GM08714 (cell line): ENCODE results near the gene BACH2.
"Not testable (repeated sequence)": the region's sequence is repeated elsewhere in the genome, so short reads cannot be mapped to it uniquely, and the experiment has no call there.

Experiments used
- H3K4me3 ChIP-seq: fragments of 200-500 bp; sonication (Bioruptor generic); 2 replicates; pipeline ENCODE4 v1.5.1; 2014; ENCODE audit warnings: mild to moderate bottlenecking, low read length, inconsistent platforms
- ZNF274 ChIP-seq: IDR thresholded peaks from 2 replicates; pipeline ENCODE4 v1.6.1; 2012; ENCODE audit warnings: mild to moderate bottlenecking, low read depth, low read length

Gene BACH2

DNA sequence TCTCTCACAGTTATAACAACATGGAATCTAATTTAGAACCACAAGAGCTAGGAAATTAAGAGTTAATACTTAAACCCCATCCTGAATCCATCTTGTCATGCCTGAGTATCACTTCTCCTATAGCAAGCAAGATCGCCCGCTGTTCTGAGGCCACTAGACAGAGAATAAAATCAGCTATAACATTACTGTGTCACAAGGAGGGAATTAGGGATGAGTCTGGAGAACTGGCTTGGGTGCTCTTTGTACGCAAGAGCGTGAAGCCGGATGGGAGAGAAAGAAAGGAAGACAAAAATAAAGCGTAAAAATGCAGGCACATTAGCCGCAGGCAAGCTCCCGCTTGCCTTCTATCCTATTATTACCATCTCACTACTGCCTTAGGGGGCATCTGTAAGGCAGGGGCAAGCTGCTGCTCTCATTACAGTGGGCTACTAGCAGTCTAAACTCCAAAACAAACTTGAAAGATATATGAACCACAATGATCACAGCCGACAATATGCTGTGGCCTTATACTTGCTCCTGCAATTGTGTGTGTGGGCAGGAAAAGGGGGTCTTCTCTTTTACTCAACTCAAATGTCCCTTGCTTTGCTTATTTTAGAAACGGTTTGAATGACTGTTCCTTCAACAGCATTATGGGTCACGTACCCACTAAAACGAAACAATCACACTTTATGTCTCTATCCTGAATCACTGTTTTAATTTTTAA, 320.5 kb downstream of the BACH2 start:
- H3K4me3 ChIP-seq: no peak overlapping the region
- no peak for TF ChIP-seq ZNF274

DNA sequence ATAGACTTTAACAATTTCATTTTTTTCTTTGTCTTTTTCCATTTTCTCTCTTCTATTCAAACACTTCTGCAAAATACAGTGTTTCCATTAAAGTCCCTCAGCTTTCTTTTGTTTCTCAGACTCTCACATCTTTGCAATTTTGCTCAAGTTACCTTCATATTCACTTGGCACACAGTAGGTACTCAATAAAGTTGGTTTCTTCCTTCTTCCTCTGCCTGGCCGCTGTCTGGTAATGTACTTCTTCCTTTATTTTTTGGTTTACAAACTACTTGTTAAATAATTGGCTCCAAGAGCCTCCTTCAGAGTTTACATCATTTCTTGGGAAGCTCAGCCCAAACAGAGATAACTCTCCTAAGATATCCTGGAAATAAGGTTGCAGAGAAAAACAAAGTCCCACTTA, 321.3 kb downstream of the BACH2 start:
- H3K4me3 ChIP-seq: no peak overlapping the region
- TF ChIP-seq ZNF274: no peak

DNA sequence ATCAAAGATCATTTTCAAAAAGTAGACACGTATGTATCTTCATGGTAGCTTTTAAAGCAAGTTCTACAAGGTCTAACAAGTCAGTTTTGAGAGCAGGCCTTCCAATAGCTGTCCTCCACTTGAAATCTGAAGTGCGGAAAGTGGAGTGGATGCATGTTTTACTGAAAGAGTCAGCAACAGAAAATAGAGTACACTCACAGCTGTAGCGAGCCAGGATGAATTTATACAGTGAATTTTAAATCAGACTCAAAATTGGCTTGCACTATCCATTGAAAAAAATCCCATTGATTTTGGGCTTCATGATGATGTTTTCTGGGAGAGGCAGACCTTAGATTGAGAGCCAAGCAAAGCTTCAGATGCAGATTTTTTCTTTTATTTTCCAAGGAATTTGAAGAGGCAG, 321.8 kb downstream of the BACH2 start:
- H3K4me3 ChIP-seq: no peak overlapping the region
- TF ChIP-seq ZNF274: no peak

DNA sequence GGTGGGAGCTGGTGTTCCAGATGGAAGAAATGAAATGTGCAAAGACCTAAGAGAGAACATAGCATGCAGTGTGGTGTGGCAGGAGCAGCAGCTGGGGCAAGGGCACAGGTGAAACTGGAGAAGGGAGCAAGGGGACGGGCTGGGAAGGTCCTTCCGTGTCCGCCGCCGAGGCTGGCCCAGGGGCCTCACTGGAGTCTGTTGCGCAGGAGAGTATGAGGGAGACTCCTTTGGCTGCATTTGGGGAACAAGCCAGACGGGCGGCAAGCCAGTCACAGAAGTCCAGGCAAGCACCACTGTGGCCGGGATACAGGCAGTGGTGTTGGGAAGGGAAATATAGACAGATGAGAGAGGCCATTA, 324.6 kb downstream of the BACH2 start:
- no peak for TF ChIP-seq ZNF274
- no peak overlapping the region for H3K4me3 ChIP-seq

DNA sequence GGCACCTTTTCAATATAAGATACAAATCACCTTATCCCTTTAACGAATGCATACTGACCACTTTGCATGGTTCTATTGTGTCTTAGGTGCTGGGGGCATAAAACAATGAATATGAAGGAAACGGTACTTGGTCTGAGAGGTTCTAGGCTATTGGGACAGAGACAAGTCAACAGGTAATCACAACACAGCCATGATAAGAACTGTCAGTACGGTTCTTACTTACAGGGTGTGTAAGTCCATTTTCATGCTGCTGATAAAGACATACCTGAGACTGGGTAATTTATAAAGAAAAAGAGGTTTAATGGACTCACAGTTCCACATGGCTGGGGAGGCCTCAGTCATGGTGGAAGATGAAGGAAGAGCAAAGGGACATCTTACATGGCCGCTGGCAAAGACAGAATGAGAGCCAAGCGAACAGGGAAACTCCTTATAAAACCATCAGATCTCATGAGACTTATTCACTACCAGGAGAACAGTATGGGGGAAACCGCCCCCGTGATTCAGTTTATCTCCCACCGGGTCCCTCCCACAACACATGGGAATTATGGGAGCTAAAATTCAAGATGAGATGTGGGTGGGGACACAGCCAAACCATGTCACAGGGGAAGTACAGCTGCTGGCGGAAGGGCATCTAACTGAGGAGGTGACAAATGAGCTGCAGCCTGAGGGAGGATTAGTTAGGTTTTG, 325.2 kb downstream of the BACH2 start:
- H3K4me3 ChIP-seq: not testable (repeated sequence)

DNA sequence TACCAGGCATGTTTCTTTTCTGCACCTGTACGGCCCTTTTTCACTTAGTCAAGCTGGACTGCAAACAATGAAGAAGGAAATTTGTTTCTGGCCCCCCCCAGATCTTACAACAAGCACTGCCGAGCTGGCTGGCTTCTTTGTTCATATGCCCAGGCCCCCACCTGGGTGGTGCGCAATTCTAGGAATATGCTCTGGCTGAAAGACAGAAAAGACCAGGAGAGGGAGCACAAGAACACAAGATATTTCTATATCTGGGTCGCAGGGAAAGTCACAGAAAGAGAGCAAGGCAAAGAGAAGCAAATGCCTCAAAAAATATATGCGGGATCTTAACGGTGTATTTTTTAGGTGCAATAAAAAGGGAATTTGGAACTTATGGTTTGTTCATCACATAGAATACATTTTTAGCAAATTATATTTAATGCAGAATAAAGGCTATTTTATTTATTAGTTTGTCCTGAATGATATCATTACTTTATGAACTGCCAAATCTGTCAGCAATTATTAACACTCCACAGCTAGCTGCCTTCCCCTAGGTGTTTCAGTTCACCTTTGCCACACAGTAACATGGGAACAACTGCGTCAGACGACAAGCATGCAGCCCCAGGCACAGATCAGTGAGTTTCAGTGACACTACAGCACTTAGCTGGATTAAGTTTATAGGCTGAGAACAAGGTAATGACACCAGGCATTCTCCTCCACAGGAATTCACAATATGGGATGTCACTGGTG, 325.9 kb downstream of the BACH2 start:
- TF ChIP-seq ZNF274: no peak
- H3K4me3 ChIP-seq: no peak overlapping the region

DNA sequence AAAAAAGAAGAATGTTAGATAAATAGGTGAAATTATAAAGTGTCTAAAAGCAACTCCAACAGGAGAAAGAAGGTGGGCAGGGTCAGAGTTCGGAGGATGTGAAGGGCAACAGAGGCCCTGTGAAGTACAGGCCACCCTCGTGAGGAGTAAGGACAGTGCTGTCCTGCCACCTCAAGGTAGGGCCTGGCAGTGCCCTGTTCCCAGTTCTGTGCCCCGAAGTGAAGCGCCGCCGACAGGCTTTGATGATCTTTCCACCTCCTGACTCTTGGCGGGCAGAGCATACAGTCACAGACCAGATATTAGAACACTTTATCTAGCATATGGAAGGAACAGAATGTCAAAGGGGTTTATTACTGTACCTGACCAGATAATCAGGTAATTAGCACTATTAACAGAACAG, 326.6 kb downstream of the BACH2 start:
- H3K4me3 ChIP-seq: no peak overlapping the region
- TF ChIP-seq ZNF274: no peak

DNA sequence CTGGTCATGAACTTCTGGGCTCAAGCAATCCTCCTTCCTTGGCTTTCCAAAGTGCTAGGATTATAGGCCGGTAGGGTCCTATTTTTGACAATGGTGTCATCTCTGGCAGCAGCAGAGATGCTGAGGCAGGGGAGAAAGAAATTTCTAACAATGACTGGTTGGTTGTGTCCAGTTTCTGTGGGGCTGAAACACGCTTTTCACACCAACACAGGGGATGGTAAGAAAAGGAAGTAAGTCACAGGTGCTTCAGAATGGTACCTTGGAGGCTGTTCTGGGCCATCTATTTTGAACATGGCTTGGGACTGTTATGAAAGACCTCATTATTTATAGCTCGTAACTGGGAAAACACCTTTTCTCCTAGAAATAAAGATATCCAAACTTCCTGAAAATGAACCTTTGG, 329.7 kb downstream of the BACH2 start:
- TF ChIP-seq ZNF274: no peak
- no peak overlapping the region for H3K4me3 ChIP-seq

DNA sequence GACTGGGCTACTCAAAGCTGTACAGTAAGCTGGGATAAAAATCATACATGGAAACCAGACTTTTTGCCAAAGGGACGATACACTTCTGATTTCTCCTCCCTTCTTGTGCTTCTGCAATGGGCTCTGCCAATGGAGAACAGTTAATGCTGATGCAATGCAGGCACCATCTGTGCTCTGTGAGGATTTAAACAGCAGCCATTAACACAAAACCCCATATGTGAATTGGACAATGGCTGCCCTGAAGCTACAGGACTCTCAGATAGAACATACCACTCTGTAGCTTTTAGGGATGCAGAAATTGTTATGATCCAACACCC, 330.5 kb downstream of the BACH2 start:
- TF ChIP-seq ZNF274: no peak
- no peak overlapping the region for H3K4me3 ChIP-seq

DNA sequence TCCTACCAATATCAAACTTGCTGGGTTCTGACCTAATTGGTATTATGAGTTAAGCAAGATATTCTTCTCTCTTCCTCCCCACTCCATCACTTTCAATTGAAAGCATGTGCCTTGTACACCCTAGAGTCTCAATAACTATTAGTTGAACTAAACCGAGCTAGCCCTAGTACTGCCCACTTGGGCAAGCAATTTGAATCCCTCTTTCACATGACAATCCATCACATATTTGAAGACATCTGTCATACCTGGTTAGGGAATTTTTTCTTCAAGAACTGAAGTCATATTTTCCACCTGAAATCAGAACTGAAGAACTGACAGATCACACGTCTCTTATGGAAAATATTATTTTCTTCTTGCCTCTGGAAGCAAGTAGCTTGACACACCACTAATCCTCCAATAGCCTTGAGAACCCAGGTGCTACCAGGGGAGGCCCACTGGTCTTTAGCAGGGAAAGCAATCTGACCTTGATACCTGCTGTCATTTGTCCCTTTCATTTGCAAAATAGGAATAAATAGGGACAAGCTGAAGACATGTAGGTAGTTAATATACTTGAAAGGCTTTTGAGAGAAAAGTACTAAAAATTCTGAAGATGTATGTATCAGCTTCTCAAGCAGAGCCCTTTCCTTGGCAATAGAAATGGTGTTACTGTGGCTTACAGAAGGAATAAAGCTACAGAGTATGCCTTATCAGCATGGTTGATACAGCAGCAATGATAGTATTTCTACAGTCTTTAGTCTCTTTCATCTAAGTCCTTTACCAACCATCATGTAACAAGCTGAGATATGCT, 331.0 kb downstream of the BACH2 start:
- H3K4me3 ChIP-seq: no peak overlapping the region
- TF ChIP-seq ZNF274: no peak

DNA sequence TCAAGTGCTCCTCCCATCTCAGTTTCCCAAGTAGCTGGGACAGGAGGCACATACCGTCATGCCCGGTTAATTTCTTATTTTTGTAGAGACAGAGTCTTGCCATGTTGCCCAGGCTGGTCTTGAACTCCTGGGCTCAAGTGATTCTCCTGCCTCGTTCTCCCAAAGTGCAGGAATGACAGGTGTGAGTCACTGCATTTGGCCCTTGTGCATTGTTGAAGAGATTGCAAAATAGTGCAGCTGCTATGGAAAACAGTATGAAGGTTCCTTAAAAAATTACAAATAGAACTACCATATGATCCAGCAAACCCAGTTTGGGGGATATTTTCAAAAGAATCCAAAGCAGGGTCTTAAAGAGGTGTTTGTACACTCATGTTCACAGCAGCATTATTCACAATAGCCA, 333.3 kb downstream of the BACH2 start:
- TF ChIP-seq ZNF274: no peak

DNA sequence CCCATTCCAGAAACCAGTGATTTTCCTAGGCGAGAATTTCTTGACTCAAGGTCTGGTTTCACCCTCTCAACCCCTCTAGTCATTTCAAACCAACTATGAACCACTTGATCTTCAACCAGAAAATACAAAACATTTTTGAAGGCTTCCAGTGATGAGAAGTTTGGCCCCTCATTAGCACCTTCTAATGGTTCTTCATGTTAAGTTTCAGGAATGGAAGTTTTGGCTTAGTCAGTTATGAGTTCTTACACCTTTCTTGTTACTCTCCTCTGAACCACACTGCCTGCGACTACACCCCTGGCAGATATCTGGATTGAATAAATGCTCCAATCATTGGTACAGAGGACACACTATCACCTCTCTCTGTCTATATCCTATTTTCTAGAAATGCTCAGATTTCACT, 335.2 kb downstream of the BACH2 start:
- no peak overlapping the region for H3K4me3 ChIP-seq
- no peak for TF ChIP-seq ZNF274

More for the DNA sequence above, 333.3 kb downstream of the BACH2 start:
- H3K4me3 ChIP-seq: no peak overlapping the region

DNA sequence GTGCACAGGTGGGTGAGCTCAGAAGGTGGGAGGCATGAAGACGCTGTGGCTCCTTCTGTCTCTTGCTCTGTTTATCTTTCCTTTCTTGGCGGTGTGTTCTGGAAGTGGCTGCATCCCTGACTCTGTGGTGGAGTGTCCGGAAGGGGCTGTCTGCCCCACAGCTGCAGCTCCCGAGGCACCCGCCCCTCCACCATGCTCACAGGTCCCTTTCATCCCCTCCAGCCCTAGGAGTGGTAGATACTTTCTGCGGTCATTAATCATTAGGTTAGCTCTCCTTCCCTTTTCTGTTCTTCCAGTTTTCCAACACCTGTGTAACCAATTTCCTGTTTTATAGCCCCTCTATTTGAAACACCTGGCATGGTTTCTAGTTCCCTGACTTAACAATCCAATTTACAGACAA, 336.8 kb downstream of the BACH2 start:
- TF ChIP-seq ZNF274: no peak
- H3K4me3 ChIP-seq: no peak overlapping the region

DNA sequence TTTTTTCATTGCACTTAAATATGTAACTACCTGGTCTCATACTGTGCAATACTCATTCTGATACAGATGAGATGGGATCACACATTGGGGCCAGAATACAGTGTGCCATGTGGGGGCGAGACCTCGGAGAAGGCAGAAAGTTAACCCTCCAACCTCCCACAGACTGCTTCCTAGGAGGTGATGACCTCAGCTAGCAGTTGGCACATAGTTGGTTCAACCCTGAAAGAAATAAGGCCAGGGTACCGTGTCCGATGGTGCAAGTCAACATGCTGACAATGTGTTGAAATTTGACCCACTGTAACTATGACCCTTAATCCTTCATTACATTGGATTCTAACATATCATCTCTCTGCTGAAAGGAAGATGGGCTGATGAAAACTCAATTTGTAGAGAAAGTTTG, 340.5 kb downstream of the BACH2 start:
- no peak overlapping the region for H3K4me3 ChIP-seq
- TF ChIP-seq ZNF274: no peak

DNA sequence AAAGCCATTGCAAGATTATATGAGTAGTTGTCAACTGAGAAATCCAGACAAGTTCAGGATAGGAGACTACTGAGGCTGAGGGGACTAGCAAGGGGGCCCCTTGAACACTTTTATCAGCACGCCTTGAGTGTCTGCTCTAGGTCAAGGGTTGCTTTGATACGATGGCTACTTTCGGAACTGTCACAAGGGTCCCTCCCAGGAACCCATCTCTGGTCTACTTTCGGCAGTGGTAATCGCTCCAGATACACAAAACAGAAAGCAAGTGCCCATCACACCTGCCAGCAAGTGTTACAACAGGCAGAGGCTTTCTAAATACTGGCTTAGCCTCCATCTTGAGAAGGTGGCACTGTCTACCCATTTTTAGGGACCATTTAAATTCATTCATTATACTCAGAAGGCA, 341.3 kb downstream of the BACH2 start:
- H3K4me3 ChIP-seq: no peak overlapping the region
- no peak for TF ChIP-seq ZNF274
